ENCODE results near the gene PBLD. TPM values are rescaled to one million over a fixed set of nuclear protein-coding genes. Genes with fewer than 3 reads are reported as not detected.

PBLD gene
- total RNA-seq (2022; extraction: Qiagen RNA extraction): 2.7 to 3.8 TPM (median 3.0 TPM) in 5 replicates

GRCh38 chr10:68332259-68333057 lies at the start of gene PBLD:
TSS of gene PBLD (minus strand) at chr10:68332928. CDS start at chr10:68306844, 26,084 bp downstream.

GRCh38 chr10:68331455-68332258 lies 1.1 kb downstream of the PBLD start, which contains the start of gene HNRNPH3:
TSS of gene HNRNPH3 (plus strand) at chr10:68332064. CDS start at chr10:68337222, 5,158 bp downstream.

Other genes with a start within 250 kb of the PBLD start
- 2.2 to 3.0 TPM (median 2.3 TPM) in 5 replicates for gene MYPN, start 223.4 kb downstream of the PBLD start, total RNA-seq (2022; extraction: Qiagen RNA extraction)
- 0.12 to 0.27 TPM (median 0.17 TPM) in 4 of 5 replicates, not detected in the other for gene ATOH7, start 100.8 kb downstream of the PBLD start, total RNA-seq (2022; extraction: Qiagen RNA extraction)
- 176 to 249 TPM (median 188 TPM) in 5 replicates for gene HNRNPH3, start 864 bp downstream of the PBLD start, total RNA-seq (2022; extraction: Qiagen RNA extraction)
- 7.7 to 9.9 TPM (median 8.5 TPM) in 5 replicates for gene RUFY2, start 74.3 kb upstream of the PBLD start, total RNA-seq (2022; extraction: Qiagen RNA extraction)
- 8.5 to 11.6 TPM (median 9.1 TPM) in 5 replicates for gene DNA2, start 139.0 kb upstream of the PBLD start, total RNA-seq (2022; extraction: Qiagen RNA extraction)
- gene SLC25A16, start 194.6 kb upstream of the PBLD start, total RNA-seq (2022; extraction: Qiagen RNA extraction): 16.8 to 18.5 TPM (median 18.4 TPM) in 5 replicates
- 0.41 to 0.65 TPM (median 0.56 TPM) in 5 replicates for gene TET1, start 227.4 kb upstream of the PBLD start, total RNA-seq (2022; extraction: Qiagen RNA extraction)

Data from A549 treated with Mapracorat at 1 μM for 4 hours (cell line).